Left forelimb (tissue), 1 donor: ENCODE data around the gene UTS2.

Experiments
- DNase-seq: peaks from one replicate; pipeline ENCODE4 v3.0.0-alpha.2; 2018; ENCODE audit warnings: low spot score

Gene UTS2

DNA sequence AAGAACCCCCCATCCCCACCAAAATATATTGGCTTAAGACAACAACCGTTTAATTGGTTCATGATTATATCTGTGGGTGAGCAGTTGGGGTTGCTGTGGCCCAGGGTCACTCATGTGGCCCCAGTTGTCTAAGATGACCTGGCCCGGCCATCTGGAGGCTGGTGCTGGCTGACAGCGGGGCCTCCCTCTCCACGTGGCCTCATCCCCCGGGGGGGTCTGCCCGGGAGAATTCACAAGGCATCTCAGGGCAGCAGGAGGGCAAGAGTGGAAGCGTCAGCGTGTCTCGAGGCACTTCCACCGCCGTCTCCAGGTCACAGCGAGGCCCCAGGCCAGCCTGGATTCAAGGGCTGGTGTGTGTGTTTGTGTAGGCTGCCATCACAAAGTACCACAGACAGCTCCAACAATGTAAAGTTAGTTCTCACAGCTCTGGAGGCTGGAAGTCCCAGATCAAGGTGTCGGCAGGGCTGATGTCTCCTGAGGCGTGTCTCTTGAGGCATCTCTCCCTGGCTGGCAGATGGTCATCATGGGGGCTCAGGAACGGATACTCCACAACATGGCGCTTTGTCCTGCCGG is 11.0 kb upstream of the UTS2 start:
- DNase-seq, result no peak

DNA sequence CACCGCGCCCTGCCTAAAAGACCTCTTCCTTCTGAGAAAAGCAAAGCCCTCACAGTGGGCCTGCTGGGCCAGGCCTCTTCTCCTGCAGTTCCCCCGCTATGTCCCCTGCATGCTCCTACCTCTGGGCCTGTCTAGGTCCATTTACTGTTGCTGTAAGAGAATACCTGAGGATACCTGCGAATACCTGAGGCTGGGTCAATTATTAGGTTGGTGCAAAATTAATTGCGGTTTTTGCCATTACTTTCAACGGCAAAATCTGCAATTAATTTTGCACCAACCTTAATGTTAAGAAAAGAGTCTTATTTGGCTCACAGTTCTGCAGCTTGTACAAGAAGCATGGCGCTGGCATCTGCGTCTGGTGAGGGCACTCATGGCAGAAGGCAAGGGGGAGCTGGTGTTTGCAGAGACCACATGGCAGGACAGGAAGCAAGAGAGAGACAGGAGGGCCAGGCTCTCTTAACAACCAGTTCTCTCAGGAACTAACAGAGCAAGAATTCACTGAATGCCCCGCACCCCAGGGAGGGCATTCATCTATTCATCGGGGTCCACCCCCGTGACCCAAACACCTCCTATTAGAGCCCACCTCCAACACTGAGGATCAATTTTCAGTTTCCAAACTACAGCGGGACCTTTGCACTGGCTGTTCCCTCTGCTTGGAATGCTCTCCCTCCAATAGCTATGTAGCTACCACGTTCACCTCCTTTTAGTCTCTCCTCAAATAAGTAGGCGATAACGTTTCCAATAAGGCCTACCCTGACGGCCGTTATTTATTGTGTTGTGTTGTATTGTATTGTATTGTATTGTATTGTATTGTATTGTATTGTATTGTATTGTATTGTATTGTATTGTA is 9.6 kb upstream of the UTS2 start:
- no peak for DNase-seq

DNA sequence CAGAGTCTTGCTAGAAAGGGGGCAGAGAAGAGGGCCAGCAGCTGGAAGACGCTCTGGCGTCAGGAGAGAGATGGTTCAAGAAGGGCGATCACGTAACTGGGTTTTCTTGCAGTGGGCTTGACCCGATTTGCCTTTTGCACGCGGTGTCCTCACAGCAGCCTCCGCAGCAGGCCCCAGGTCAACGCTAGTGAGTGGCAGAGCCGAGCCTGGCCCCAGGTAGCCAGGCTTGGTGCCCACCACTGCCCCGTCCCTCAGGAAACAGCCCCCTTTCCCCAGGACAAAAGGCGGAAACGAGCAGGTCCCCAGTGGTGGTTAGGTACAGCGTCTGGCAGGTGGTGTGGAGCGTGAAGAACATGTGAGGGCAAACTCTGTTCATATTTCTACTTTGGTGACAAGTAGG is 8.6 kb upstream of the UTS2 start:
- DNase-seq, result no peak

DNA sequence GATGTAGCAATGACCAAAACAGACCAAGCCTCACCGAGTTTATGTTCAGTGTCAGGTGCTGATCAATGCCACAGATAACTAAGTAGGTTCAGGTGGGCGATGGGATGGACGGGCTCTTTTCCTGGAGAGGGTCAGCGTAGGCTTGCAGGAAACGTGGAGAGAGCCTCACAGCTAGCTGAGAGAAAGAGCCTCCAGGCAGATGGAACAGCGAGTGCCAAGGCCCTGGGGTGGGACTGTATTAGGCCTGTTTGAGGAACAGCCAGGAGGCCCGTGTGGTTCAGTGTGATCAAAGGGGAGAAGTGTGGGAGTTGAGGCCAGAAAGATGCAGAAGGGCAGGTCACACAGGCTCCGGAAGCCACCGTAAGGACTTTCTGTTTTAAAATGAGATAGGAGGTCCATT is 7.3 kb upstream of the UTS2 start:
- no peak for DNase-seq

DNA sequence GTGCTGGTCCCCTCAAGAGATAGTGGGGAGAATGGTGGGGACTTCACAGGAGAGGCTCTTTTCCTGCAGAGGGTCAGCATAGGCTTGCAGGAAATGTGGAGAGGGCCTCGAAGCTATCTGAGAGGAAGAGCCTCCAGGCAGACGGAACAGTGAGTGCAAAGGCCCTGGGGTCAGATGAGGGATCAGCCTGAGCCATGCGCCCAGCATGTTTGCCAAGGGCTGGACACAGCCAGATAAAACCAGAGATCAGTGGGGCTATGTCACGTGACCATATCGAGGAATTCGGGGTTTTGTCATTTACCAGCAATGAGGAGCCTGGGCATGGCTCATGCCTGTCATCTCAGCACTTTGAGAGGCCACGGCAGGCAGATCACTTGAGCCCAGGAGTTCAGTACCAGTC is 6.5 kb upstream of the UTS2 start:
- DNase-seq, result no peak

DNA sequence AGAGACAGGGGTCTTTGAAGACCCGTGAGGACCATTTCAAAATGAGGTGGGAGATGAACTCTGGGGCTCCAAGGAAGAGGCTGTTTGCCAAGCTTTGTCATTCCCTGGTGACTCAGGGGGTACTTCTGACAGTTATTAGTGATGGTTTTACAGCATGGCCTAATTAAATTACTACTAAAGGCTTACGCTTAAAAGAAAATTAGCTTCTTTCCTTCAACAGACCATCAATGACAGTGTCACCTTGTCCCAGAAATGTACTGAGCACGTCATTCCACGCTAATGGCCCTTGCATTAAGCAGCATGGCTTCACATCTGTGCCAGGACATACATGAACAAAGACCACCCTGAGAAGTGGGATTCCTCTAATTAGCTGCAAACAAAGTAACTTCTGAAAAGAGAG is 5.1 kb upstream of the UTS2 start:
- no peak for DNase-seq

DNA sequence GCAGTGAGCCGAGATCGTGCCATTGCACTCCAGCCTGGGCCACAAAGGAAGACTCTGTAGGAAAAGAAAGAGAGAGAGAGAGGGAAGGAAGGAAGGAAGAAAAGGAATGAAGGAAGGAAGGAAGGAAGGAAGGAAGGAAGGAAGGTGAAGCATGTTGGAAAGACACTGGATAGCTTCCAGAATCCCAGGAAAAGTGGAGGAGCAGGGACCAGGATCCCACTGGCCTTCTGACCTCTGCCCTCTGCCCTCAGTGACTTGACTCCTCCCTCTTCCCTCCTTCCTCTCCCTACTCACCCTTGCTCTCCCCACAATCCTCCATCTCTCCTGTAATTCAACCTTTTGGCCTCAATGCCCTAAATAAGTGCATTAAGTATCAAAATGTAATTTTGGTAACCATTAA is 4.1 kb upstream of the UTS2 start:
- no peak for DNase-seq

DNA sequence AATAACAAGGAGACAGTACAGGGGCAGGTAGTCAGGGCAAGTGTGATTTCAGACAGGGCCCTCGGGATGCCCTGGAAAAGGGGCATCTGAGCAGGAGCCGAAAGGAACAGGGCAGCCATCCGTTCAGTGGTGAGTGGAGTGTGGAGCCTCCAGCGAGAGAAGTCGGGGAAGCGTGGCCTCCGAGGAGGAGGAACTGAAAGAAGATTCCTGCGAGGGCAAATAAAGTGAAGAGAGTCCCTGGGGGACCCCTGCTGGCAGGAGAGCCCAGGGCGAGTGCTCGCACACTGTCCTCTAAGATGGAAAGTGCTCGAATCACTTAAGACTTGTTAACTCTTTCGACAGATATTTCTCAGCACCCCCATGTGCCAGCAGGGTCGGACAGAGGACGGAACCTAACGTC is 3.5 kb upstream of the UTS2 start:
- no peak for DNase-seq

DNA sequence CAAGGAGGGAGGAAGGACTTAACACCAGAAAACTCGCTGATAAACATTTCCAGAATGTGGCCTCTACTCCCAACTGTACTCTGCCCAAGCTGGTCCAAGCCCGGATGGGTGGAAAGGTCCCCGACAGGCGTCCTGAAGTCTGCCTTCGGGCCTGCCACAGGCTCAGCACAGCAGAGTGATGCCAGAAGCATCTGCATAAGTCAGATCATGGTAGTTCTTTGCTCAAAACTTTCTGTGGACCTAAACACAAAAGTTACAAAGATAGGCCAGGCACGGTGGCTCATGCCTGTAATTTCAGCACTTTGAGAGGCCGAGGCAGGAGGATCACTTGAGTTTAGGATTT is 790 bp upstream of the UTS2 start:
- DNase-seq, result no peak

DNA sequence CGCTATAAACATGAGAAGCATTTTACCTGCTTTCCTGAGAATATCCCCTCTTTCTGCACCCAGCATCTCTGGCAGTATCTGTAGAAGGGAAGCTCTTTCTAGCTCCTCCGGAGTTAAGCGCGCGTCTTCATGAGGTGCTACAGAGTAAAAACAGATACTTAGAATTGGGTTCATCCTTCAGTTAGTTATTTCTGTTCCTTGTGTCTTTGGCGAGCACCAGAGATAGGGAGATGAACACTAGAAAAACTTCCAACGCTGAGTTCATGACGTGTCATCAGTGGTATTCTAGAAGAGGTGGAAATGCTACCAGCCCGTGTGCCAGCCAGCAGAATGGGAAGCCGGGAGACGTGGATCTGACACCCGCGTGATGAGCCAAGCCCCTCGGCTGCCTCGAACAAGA is 2.1 kb downstream of the UTS2 start:
- DNase-seq, result no peak

DNA sequence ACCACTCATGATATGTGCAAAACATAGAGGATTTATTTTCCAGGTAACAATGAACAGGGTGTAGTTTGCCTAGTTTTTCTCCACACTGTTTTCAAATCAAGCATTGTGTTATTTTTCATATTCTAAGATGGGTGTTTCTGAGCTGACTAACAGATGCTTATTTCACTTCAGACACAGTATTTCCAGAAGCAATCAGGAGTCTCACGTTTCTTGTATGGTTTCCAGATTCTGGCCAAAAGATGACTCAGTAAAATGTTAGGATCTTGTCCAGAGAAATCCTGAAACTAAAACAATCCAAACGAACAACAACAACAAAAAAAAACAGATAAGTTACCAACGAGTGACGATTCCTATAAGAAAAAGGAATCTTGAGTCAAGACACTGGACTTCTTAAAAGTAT is 5.3 kb downstream of the UTS2 start:
- no peak for DNase-seq

DNA sequence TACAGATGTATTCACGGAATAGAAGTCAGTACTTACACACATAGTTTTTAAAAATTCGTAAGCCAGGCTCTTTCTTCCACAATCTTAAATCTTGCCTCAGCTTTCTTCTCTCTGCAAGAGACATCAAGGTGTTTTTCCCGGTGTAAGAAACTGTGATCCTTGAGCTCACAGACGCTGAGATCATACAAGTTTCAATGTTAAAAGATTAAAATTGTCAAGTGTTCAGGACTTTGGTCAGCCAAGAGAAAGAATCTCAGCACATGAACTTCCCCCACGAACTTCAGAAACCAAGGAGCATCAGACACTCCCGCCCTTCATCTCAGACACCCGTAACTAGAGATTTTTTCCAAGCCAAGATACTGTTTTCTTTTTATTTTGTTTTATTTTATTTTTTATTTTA is 6.2 kb downstream of the UTS2 start:
- DNase-seq, result no peak

DNA sequence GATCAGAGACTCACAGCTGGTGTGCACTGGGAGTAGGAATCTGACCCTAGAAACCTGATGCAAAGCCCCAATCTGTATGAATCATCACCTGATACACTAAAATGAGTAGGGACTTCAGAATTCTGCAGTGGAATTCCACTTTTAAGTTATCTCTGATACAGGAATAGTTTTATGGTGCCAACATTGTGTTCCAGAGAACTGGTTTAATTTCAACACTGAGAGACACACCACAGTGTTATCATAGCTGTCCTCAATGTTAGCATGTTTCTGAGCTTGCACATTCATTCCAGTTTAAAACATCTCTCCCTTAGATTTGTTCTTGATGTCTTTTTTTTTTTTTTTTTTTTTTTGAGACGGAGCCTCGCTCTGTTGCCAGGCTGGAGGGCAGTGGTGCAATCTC is 7.1 kb downstream of the UTS2 start:
- DNase-seq, result no peak

DNA sequence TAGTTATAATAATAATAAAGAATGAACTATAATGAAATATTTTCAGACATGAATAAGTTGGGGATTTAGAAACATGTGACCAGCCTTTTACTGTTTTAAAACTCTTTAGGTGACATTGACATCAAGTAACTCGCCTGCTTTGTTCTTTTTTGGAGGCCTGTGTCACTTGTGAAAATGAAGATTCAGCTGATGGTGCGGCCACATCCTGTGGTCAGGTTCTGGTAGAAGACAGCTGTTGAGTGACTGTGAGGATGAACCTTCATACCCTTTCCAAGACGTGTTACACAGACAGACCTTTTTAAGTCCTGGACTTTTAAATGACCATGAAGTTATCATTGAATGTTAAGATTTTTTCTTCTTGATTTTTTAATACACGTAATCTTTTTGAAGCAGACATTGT is 10.3 kb downstream of the UTS2 start:
- DNase-seq, result no peak

DNA sequence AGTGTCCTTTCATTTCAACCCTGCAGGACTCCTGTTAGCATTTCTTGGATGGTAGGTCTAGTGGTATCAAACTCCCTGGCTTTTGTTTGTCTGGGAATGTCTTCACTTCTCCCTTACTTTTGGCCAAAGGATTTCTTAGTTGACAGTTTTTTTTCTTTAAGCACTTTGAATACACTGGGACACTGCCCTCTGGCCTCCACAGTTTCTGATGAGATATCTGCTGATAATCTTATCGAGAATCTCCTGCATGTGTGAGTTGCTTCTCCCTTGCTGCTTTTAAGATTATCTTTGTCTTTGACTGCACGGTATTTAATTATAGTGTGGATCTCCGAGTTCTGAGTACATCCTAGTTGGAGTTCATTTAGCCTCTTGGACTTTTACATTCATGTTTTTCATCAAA is 13.3 kb downstream of the UTS2 start:
- no peak for DNase-seq

DNA sequence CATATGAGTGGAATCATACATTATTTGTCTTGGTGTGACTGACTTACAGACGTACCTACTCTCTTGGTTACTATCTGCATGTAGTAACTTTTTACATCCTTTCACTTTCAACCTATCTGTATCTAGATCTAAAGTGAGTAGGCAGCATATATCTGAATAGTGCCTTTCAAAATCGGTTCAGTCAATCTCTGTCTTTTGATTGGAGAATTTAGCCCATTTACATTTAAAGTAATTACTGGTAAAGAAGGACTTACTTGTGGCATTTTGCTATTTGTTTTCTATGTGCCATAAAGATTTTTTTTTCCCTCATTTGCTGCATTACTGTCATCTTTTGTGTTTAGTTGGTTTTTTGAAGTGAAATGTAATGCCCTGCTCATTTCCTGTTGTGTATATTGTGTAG is 14.2 kb downstream of the UTS2 start:
- no peak for DNase-seq

DNA sequence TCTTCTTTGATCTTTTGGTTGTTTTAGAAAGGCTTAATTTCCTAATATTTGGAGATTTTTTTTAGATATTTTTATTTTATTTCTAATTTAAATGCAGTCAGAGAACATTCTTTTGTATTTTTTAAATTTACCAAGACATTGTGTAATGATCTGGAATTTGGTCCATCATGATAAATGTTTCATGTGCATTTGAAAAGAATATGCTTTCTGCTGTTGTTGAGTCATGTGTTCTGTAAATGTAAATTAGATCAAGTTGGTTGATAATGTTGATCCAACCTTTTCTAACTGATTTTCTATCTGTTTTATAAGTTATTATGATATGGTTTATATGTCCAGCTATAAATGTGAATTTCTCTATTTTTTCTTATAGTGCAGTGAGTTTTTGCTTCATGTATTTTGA is 19.8 kb downstream of the UTS2 start:
- no peak for DNase-seq

DNA sequence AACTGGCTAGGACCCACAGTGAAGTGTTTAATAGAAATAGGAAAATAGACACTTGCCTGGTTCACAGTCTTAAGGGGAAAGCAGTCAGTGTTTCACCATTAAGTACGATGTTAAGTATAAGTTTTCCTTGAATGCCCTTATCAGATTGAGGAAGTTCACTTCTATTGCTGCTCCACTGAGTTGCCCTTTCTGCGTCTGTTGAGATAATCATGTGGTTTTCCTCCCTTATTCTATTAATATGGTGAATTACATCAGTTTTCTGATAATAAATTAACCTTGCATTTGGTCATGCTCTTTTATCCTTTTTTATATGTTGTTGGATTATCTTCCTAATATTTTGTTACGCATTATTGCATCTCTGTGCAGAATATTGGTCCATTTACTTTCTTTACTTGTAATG is 21.4 kb downstream of the UTS2 start:
- DNase-seq, result no peak

DNA sequence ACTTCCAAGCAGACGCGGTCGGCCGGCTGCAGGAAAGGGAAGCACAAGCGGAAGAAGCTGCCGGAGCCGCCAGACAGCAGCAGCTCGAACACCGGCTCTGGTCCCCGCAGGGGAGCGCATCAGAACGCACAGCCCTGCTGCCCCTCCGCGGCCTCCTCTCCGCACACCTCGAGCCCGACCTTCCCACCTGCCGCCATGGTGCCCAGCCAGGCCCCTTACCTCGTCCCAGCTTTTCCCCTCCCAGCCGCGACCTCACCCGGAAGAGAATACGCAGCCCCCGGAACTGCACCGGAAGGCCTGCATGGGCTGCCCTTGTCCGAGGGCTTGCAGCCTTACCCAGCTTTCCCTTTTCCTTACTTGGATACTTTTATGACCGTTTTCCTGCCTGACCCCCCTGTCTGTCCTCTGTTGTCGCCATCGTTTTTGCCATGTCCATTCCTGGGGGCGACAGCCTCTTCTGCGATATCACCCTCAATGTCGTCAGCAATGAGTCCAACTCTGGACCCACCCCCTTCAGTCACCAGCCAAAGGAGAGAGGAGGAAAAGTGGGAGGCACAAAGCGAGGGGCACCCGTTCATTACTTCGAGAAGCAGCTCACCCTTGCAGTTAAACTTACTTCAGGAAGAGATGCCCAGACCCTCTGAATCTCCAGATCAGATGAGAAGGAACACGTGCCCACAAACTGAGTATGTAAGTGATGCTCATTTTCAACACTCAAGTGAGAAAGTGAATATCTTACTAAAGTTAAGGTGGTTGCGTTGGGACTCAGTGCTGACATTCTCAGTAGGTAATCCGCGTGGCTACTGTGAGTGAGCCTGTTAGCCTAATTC is 25.5 kb downstream of the UTS2 start:
- peak; percentile 70 for DNase-seq

DNA sequence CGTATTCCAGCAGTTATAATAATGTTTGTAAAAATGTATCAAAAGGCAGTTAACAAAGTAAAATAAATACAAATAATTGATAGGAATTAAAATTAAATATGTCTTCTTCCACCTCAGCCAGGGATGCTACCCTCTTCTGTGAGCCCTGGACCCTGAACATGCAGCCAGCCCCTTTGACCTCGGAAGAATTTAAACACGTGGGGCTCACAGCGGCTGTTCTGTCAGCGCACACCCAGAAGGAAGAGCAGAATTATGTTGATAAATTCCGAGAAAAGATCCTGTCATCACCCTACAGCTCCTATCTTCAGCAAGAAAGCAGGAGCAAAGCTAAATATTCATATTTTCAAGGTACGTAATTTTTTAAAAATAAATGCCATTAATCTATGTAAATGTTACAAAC is 26.5 kb downstream of the UTS2 start:
- no peak for DNase-seq

DNA sequence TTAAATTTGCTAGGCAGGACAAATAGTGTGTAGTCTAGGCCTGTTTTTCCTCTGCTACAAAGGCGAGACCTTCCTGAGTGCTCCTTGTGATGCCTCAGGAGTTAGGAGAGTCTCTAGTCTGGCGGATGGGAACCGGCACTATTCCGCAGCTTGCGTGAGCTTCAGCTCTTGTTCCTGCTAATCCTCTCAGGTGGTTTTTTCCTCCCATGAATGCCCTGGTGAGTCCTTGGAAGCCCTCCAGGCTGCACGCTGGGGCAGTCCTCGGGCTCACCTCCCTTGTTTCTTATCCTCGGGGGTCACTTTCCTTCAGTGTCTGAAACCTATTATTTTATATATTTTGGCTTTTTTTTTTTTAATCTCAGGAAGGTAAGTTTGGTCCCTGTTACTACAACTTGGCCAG is 28.2 kb downstream of the UTS2 start:
- no peak for DNase-seq

DNA sequence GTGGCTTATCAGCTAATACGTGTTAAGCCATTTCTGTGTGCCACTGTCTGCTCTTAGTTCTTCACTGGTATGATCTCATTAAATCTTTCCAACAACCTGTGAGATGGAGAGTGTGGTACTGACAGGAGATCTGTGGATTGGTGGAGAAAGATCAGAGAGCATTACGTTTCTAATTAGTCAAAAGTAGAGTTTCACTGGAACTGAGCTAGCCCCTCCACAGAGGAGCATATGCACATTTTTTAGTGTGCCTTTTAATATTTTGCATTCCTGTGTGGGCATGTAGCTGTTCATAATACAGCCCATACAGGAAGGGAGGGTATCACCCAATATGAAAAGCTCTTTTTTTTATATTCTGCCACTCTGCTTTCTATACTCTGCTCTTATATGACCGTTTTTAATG is 31.6 kb downstream of the UTS2 start:
- no peak for DNase-seq

DNA sequence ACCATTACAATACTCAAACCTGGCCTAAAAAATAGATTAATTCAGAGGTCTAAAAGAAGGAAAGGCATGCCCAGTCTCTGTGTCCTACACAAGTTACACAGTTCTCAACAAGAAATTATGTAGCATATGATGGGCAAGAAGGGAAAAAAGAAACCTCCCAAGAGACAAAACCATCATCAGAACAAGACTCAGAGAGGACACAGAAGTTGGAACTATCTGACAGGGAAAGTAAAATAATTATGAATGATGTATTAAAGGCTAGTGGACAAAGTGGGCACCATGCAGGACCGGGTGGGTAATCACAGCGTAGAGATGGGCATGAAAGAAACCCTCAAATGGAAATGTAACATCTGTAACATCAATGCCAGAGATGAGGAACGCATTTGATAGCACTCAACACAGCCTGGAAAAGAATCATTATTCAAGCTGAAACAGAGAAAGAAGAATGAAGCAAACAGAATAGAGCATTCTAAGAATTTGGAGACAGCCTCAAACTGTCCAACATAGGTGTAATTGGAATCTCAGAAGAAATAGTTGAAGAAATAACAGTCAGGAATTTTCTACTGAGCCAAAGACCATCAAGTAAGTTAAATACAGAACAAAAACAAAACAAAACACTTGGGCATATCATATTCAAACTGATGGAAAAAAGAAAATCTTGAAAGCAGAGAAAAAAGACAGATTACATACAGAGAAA is 39.0 kb downstream of the UTS2 start:
- no peak for DNase-seq
